NCI-H2227 (cell line): Measurements from ENCODE around the gene FOXL3.
A peak's percentile ranks its signal among the peaks of the same experiment; 100 is the strongest.

Source experiments
- DNase-seq: peaks from one replicate; lab custom pipeline; 2025; ENCODE audit not compliant: unreplicated experiment; lab: John Stamatoyannopoulos, UW

Gene FOXL3

GRCh38 chr7:318878-319661 lies 29.1 kb downstream of the FOXL3 start:
- no peak for DNase-seq

DNA sequence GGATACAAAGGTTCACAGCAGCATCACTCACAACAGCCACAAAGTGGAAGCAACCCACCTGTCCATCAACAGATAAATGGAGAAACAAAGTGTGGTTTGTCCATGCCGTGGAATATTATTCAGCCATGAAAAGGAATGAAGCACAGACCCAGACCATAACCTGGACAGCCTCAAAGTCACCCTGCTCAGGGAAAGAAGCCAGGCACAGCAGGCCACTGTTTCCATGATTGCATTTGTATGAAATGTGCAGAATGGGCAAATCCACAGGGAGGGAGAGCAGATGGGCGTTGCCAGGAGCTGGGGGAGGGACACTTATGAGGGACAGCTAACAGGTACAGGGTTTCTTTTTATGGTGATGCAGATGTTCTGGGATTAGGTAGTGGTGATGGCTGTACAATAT lies 30.3 kb downstream of the FOXL3 start:
- no peak for DNase-seq

GRCh38 chr7:322111-322671 lies 32.2 kb downstream of the FOXL3 start:
- DNase-seq, result peak; percentile 64

DNA sequence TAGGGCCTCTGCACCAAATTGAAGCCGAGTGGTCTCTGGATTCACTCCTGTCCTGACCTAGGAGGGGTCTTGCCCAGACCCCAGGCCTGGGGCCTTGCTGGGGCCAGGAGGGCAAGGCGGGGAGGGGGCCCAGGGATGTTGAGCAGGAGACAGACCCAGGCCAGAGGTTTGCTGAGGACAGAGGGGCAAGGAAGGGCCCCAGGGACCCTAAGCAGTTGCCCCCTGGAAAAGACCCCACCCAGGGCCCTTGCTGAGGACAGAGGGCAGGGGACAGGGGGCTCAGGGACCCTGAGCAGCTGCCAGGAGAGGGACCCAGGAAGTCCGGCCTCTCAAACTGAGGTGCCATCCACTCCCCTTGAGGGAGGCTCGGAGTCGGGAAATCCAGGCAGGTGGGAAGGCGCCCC lies 32.7 kb downstream of the FOXL3 start:
- no peak for DNase-seq

DNA sequence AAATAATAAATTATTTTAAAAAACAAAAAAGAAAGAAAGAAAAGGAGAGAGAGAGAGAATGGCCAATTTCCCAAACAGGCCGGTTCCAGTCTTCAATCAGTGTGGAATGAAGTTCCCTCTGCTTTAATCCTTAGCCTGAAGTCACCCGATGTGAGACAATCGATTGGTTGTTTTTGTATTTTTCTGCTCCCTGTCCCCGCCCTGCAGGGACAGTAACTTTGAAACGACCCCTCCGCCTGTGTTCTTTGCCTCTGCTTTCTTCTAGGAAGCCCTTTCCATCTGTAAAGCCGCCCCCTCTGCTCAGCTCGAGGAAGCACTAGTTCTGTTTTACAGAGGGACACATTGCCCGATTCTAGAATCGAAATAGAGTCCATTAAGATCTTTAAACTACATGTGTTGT lies 33.4 kb downstream of the FOXL3 start:
- DNase-seq, result no peak

GRCh38 chr7:324011-324410 lies 34.0 kb downstream of the FOXL3 start:
- no peak for DNase-seq

- DNase-seq, result no peak
These were observed 35.3 kb downstream of the FOXL3 start for GRCh38 chr7:325051-325798.

DNA sequence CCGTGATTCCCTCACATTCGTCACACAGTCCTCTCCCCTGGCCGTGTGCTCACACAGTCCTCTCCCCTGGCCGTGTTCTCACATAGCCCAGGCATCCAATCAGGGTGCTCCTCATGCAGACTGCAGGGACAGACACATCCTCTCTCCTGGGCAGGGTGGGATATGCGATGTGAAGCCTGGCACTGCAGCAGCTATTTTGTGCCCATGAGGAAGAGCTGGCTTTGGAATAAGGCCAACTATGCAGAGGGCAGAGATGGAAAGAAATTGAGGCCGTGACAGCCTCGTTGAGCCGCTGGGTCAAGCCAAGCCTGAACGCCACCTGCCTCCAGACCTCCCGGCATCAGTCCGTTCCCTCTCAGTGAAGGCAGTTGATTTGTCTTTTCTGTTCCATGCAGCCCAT lies 35.8 kb downstream of the FOXL3 start:
- no peak for DNase-seq

DNA sequence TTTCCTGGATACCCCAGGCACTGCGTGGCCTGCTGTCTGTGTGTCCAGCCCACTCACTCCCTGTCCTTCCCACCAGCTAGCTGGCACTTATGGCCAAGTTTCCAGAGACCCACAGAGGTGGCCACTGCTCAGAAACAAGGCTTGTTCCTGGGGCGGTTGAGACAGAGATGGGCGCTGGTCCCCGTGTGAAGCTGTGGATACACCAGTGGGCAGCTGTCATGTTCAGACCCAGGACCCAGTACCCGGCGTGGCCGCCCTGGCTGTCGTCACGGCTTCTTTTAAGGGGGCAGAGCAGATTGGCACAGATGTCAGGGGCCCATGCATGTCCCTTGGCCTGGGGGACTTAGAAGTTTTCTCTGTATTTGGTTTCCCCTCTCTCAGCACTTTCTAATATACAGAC lies 36.3 kb downstream of the FOXL3 start:
- no peak for DNase-seq

DNA sequence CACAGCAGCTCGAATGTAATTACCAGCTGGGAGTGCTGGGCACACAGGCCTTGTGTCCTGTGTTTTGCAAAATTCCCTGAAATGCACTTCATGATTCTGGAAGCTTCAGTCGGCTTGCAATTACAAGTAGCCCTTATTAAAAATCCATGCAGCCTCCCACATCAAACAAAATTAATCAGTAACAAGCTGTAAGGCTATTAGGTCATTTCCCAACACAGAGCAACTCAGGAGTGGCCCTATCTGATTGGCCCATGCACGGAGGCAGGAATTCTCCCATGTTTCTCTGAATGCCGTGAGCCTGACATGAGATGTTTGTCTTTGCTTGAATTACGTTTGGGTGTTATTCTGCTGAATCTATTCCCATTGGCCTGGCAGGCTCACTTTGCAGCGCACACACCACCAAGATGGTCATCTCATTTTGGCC lies 36.9 kb downstream of the FOXL3 start:
- no peak for DNase-seq

- no peak for DNase-seq
These were observed 37.4 kb downstream of the FOXL3 start for GRCh38 chr7:327233-327931.

GRCh38 chr7:327991-328702 lies 38.2 kb downstream of the FOXL3 start:
- DNase-seq, result no peak

DNA sequence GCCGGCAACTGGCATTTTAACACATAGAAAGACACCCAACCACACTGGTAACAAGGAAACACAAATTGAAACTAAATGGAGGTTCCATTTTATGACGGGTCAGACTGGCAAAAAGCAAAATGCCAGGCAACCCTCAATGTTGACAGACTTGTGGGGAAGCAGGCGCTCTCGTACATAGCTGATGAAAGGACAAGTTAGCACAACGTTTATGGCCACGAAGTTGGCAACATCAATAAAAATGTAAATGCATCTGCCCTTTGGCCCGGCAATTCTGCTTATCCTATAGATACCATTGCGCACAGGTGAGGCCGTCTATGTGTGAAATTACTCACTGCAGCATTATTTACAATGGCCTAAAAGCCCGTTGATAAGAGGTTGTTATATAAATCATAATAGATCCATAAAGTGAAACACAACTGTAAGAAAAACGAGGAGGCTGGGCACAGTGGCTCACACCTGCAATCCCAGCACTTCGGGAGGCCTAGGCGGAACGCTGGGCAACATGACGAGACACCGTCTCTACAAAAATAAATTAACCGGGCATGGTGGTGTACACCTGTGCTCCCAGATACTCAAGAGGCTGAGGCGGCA lies 39.8 kb downstream of the FOXL3 start:
- no peak for DNase-seq

DNA sequence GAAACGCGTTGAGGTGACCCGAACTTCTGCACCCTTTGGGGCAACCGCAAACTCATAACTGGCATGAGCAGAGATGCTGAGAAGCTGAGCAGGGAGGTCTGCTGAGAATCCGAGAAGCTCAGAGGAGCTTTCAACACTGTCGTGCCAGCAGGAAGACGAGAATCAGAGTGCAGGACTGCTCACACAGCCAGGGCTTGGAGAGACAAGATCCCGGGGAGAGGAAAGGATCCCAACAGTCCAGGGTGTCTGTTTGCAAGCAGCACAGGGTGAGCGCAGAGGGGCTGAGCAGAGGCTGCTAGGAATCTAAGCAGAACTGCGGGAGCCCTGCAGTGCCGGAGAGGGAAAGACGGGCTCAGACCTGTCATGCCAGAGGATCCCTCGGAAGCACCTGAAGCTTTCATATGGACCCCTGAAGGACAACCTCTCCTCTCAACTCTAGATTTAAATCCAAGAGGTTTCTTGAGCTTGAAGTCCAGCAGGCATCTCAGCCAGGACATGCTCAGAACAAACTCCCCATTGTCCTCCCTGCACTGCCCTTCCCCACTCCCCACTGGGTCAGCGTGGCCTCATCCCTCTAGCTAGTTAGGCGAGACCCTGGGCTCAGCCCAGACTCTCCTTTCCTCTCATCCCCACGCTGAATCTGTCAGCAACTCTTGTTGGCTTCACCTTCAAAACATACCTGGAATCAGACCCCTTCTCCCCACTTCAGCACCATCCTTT lies 40.7 kb downstream of the FOXL3 start:
- DNase-seq, result no peak

DNA sequence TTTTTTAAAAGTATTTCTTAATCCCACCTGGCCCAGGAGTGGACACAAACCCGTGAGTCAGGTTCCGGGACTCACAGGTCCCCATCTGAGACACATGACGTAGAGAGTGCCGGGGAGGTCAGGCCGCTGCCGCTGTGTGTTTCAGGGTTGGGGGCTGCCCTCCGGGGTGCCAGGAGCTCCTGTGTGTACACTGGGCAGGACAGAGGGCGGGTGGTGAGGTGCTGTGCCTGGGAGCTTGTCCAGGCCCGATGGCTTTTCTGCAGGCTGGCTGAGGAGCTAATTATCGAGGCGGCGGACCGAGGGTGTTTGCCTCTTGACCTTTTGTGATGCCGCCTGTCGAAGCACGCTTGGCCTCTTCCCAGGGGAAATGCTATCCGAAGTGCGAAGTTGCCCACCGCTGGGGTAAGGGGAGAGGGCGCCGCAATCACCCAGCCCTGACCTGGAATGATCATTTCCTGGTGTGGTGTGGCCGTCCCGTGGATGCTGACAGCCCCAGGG lies 42.1 kb downstream of the FOXL3 start:
- no peak for DNase-seq

DNA sequence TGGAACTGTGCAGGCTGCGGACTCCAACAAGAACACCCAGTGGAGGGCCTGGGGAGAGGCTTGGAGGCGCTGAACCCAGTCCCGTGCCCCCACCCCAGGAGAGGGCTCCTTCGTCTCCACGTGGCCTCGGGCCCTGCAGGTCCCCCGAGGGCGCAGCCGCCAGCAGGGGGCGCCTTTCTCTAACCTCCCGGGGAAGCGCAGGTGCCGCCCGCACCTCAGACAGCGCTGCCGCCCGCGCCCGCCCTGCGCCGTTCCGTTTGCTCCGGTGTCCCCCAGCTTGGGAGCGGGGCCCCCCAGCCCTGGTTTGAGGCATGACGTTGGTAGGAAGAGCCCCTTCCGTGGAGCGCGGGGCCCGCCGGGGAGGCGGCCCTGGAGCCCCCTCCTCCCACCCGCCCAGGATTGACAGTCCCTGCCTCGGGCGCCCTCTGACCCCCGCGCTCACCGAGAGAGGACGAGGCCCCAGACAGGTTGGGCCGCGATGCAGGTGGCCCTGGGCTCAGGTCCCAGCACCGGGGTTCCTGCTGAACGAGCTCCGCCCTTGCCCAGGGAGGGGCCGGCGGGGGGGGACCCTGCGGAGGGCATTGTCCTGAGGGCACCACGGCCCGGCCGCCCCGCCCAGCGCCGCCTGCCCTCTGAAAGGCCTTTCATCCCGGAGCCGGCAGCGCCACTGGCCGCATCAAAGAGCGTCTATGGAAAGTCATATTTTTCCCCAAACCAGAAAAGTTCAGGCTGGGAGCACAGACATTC lies 42.8 kb downstream of the FOXL3 start:
- peak; percentile 67 for DNase-seq

- peak; percentile 5 for DNase-seq
These were observed 43.4 kb downstream of the FOXL3 start for GRCh38 chr7:333393-333764.

- DNase-seq, result no peak
These were observed 44.8 kb downstream of the FOXL3 start for GRCh38 chr7:334618-335357.
